Measurements from ENCODE around the gene FAAH. TPM values are rescaled to one million over a fixed set of nuclear protein-coding genes. Genes with fewer than 3 reads are reported as not detected.

Gene FAAH
- total RNA-seq, 1 donor from 2014 or later: 14.1 TPM

DNA sequence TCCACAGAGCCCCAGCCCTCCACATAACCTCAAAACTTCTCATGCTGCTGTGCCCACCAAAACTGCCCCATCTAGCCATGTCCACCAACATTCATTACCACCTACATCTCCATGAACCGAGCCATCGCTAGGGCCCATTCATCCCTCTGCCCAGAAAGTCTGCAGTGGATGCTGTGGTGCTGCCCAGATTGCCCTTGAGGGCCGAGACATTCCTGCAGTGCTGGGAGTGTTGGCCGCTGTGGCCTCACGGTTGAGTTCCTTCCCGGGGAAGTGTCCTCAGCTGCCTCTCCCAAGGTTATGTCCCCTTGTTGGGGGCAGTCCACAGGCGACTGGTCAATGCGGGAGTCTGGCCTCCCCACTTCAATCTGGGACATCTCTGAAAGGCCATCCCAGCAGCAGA, 65.2 kb downstream of the FAAH start:
- H3K27me3 Mint-ChIP-seq (ENCODE audit: low read depth): peaks cover 60% of the 10 kb centered on the region
- no peak overlapping the region for H3K4me3 Mint-ChIP-seq (ENCODE audit: unreplicated experiment)
- no peak for DNase-seq (ENCODE audit: low spot score)
- no peaks in the 10 kb centered on the region for H3K9me3 Mint-ChIP-seq (ENCODE audit: low read depth)
- TF ChIP-seq CTCF (IDR thresholded peaks at IDR 0.05): no peak
- peaks cover 5% of the 10 kb centered on the region for H3K36me3 Mint-ChIP-seq (ENCODE audit: low read depth)
- H3K4me1 Mint-ChIP-seq (ENCODE audit: low read depth): no peaks in the 10 kb centered on the region
- no peak overlapping the region for H3K27ac Mint-ChIP-seq (ENCODE audit: unreplicated experiment)

DNA sequence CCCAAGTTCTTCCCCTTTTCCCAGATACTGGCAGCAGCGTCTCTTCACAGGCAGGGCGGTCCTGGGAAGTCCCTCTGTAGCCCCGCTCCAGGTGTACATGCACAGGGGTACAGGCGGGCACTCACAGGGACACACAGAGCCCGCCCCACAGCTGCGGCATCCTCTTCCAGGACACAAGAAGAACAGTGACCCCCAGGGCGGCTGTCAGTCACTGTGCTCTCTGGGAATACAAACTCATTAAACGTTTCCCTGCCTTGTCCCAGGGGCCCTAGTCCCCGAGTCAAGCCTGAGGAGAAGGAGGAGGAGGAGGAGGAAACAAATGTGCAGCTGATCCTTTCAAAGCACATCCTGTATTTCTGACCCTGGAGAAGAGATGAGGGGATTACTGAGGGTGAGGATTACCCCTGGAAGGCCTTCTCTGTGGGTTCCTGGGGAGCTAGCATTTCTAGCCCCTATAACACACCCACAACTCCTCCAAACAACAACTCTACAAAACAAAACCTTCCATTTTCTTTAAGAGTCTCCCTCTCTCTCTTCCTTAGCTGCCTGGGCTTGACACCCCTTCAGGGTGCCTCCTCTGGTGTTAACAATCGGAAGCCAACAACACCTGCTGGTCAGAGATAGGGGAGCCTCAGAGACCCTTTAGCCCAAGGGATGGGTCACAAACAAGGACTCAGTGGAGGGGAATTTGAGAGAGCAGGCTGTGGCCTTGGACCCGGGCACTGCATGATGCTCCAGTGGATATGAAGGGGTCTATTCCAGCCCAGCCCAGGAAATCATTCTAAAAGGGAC, 67.1 kb downstream of the FAAH start:
- no peak for DNase-seq (ENCODE audit: low spot score)
- Mint-ChIP-seq H3K27ac (ENCODE audit: unreplicated experiment) (no peak overlapping the region), H3K9me3 (ENCODE audit: low read depth) (no peaks in the 10 kb centered on the region), H3K4me3 (ENCODE audit: unreplicated experiment) (no peak overlapping the region), H3K36me3 (ENCODE audit: low read depth) (peaks cover 3% of the 10 kb centered on the region), H3K4me1 (ENCODE audit: low read depth) (peaks cover 3% of the 10 kb centered on the region), H3K27me3 (ENCODE audit: low read depth) (peaks cover 51% of the 10 kb centered on the region)
- no peak for TF ChIP-seq CTCF (IDR thresholded peaks at IDR 0.05)

DNA sequence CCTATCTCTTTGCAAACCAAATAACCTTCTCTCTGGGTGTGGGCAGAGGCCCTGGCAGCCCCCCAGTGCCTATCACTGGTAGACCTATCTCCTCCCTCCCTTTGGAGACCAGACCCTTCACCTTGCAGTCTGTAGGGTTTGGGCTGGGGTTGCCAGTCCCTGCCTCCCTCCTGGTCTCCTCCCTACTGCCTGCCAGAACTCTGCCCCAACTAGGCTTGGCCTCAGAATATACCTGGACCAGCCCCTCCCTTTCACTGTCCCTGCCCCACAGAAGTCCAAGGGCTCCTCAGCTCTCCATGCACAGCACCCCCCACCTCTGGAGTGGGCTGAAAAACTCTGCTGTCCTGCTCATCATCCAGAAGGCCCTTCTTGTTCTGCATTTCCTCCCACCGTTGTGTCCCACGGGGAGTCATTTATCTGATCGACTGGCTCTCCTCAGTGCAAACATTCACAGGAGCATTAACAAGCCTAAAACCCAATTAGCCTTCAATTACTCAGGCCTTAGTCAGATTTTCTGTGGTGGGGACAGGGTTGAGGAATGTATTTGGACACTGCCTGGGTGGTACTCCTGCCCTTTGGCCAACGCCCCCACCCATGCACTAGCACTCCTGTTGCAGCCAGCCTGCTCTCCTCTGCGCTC, 67.8 kb downstream of the FAAH start:
- DNase-seq (ENCODE audit: low spot score): no peak
- Mint-ChIP-seq H3K27me3 (ENCODE audit: low read depth) (peaks cover 51% of the 10 kb centered on the region), H3K27ac (ENCODE audit: unreplicated experiment) (peak overlapping the region; percentile 50), H3K9me3 (ENCODE audit: low read depth) (no peaks in the 10 kb centered on the region), H3K4me1 (ENCODE audit: low read depth) (peaks cover 5% of the 10 kb centered on the region), H3K4me3 (ENCODE audit: unreplicated experiment) (no peak overlapping the region), H3K36me3 (ENCODE audit: low read depth) (peaks cover 3% of the 10 kb centered on the region)
- TF ChIP-seq CTCF (IDR thresholded peaks at IDR 0.05): no peak

Other genes with a start within 250 kb of the FAAH start
- gene TSPAN1, start 219.2 kb upstream of the FAAH start, total RNA-seq: 1.4 to 2.1 TPM (median 1.6 TPM) in 3 replicates
- not detected in 3 replicates for gene P3R3URF, start 217.8 kb upstream of the FAAH start, total RNA-seq
- 84.9 to 104 TPM (median 89.1 TPM) in 3 replicates for gene POMGNT1, start 195.9 kb upstream of the FAAH start, total RNA-seq
- gene LURAP1, start 191.0 kb upstream of the FAAH start, total RNA-seq: 3.8 to 4.1 TPM (median 4.0 TPM) in 3 replicates
- 2.6 to 9.9 TPM (median 2.7 TPM) in 3 replicates for gene RAD54L, start 146.6 kb upstream of the FAAH start, total RNA-seq
- gene LRRC41, start 90.7 kb upstream of the FAAH start, total RNA-seq: 82.0 to 96.8 TPM (median 82.9 TPM) in 3 replicates
- 167 to 194 TPM (median 168 TPM) in 3 replicates for gene UQCRH, start 90.6 kb upstream of the FAAH start, total RNA-seq
- gene NSUN4, start 53.5 kb upstream of the FAAH start, total RNA-seq: 21.2 to 23.5 TPM (median 23.4 TPM) in 3 replicates
- gene DMBX1, start 95.5 kb downstream of the FAAH start, total RNA-seq: not detected in 3 replicates
- not detected in 3 replicates for gene KNCN, start 157.3 kb downstream of the FAAH start, total RNA-seq
- gene MKNK1, start 210.0 kb downstream of the FAAH start, total RNA-seq: 24.5 to 25.8 TPM (median 25.1 TPM) in 3 replicates
- 6.2 to 12.2 TPM (median 6.3 TPM) in 3 replicates for gene MOB3C, start 222.5 kb downstream of the FAAH start, total RNA-seq